UCSD-AML1 (cell line): ENCODE measurements around the gene CLMN.

Experiments
- DNase-seq: peaks from one replicate; lab custom pipeline; 2025; ENCODE audit not compliant: unreplicated experiment; lab: John Stamatoyannopoulos, UW

Gene CLMN

DNA sequence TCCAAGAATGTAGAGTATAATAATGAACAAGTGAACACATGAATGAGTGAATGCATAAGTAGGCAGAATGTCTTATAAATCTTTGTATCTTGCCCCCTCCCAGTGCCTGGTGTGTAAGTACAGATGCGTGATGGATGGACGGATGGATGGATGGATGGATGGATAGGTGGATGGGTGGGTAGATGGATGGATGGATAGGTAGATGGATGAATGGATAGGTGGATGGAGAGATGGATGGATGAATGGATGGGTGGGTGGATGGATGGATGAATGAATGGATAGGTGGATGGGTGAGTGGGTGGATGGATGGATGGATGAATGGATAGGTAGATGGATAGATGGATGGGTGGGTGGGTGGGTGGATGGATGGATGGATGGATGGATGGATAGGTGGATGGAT is 74.4 kb downstream of the CLMN start:
- DNase-seq = no peak

DNA sequence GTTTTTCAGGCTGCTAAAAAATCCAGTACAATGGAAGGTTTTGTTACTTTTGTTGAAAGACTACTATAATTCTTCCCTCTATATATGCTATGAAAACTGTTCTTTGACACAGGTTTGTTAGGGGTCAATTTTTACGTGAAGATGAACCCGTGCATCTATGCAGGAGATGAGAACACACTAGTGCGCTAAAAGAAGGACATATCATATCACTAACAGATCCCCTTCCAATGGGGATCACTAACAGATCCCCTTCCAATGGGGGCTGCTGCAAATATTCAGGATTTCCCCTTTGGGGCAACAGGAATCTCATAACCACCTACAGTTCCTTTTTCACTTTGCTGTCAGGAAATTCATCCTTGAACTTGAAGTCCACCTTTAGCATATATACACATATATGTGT is 75.1 kb downstream of the CLMN start:
- DNase-seq = no peak

DNA sequence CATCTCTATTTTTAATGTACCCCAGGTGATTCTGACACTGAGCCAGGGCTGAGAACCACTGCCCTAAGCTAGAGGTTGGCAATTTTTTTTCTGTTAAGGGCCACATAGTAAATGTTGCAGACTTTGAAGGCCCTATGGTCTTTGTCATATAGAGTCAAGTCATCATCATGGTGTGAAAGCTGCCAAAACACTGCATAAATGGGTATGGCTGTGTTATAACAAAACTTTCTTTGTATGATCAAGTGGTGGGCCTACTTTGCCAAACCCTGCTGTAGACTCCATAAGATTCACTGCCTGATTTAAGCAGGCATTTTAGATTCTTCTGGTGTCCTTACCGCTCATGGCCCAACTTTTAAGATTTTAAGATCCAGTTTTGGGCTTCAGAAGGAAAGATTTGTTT is 76.8 kb downstream of the CLMN start:
- DNase-seq = no peak

DNA sequence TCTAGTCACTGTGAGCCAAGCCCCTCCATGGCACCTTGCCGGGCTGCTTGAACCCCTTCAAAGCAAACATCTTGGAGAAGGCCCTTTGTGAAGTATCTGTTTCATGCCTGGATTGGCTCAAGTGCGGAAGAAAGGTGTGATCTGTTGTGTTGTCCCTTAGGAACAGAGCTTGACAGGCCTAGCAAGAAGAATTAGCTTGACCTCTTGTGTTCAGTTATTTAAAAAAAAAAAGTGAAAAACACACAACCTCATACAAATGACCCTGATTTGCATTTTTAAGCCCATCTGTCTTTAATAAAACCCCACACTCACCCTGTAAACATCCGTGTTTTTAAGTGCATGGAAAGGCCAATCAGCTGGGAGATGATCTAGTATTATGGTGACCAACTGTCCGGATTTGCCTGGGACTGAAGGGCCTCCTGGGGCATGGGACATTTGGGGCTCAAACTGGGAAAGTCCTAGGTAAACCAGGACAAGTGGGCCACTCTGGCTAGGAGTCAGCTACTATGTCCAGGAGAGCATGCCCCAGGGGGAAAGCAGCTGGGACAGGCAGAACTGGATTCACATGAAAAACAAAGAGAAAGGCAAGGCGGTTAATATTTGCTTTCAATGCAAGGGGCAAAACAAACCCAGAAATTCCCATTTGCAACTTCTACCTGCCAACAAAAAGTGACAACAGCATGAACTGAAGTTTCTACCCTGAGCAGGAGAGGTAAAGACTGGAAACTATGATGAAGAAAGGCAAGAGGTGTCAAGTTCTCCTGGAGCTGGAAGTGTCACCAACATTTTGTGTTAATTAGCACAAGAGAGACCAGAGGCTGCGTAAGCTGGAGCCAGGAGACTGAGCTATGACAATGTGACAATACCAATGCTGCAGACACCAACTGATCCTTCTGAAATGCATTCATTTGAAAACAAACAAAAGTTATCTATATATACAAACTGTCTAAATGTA is 78.6 kb downstream of the CLMN start:
- no peak for DNase-seq

DNA sequence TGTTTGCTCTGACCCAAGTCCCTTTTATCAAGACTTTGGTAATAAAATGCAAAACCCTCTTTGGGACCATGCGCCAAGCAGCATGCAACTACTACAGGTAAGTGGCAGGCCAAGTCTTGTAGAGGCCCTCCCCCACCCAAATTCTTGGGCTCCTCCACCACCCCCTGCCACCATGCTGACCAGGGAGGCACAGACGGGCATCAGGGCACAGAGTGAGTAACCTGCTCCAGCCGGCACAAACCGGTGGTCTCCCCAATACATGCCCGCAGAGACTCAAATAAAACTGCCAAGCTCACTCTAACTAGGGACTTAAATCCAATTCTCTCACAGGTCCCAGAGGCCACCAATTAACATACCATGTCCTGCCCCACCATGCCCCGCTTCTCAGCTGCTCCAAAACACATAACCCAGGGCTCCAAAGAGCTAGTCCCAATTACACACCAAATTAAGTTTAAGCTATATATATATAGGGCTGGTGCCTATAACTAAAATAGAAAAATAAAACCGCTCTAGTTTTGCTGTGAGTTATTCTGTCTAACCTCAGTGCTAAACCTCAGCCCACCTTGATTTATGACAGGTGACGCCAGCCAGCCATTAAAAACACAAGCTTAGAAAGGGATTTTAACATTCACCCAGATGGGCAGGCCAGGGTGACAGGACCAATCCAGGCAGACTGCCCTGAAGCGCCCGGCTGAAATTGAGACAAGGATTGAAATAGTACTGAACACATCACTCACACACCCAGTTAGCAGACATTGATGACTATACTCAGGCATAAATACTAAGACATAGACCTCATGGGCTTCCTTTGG is 81.0 kb downstream of the CLMN start:
- no peak for DNase-seq

DNA sequence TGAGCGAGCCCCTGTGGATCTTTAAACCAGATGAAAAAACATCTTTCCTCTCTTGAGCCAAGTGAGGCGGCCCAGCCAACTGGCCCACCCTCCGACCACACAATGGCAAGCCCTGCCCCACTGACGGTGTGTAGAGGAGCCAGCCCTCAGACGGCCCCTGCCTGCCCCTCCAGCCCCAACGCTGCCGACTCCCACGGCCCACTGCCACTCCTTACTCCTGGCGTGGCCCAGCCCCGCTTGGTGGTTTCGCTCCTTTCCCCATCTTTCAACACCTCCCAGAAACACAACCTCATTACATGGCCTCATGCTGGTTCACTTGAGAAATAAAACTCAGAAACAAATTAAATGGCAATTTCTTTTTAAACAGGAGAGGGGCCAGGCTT is 81.8 kb downstream of the CLMN start:
- no peak for DNase-seq

DNA sequence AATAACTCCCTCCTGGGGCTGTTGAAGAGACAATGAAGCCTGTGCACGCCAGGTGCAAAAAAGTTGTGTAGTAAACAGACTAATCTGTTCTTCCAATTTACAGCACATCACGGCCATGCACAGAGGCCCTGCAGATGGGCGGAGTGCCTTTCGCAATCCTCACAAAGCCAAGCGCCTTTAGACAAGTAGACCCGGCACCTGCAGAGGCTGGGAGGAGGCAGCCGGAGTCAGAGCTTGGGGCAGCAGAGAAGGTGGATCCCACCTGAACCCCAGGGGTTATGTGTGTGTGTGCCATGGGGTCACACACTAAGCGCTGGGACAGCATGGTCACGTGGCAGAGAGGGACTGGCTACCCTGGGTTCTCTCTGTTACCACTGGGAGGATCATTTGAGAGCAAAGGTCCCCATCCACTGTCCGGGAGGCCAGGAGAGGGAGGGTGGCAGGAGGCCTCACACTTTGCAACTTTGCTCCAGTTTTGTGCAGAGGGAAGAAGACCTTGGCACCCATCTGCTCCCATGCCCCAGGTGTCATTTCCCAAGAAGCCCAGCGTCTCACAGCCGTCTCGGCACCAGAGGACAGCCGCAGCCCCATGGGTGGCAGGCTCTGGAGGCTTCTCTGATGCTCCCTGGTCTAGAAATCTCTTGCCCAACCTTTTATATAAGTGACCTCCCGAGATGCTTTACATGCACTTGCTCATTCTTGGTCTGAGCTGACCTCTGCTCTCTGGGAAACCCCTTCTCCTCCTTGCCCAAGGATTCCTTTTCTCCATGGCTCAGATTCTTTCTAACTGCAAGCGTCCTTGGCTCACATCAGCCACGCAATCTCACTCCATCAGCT is 82.4 kb downstream of the CLMN start:
- DNase-seq = no peak

DNA sequence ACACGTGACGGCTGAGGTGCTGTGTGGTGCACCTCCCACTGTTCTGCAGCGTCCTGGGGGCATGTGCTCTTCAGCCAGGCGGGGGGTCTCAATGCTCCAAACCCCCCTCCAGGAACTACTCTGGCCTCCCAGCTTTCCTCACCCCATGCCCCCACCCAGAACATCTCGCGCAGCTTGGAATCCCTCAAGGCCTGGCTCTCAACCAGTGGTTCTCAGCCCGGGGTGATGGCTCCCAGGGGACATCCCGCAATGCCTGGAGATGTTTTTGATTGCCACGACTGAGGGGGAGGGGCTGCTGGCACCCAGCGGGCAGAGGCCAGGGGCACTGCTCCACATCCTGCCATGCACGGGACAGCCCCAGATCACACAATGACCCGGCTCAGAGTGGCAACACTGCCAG is 83.5 kb downstream of the CLMN start:
- DNase-seq = no peak

DNA sequence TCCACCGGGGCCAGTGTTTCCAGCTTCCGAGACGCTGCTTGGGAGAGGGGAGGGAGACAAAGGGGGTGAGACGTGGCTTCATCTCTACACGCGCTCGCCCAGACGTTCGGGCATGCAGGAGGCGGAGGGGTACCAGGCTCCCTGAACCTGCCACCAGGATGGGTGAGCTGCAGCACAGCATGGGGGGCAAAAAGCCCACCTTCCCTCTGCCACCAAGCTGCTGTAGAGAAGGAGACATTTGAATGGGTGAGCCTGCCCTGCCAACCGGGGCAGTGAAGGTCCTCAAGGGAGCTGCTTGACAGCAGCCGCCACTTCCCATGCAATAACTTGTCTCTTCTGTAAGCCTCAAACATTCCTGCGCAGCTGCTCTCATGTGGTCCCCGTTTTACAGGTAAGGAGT is 83.9 kb downstream of the CLMN start:
- no peak for DNase-seq

DNA sequence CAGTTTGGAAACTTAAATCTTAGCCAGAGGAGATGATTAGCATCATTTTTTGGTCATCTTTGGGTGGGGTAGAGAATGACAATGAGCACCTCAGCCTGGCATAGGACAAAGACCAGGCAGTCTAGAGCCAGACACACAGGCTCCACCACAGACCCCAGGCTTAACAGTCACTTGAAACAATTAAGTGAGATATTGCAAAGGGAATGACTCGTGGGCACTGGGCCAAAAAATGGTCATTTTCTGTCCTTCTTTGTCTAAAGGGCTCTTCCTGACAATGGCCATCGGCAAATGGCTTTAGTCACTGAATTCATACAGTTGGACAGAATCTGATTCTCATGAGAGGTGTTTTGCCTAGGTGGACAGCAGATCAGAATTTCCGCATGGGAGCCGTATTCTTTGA is 84.4 kb downstream of the CLMN start:
- DNase-seq = no peak

DNA sequence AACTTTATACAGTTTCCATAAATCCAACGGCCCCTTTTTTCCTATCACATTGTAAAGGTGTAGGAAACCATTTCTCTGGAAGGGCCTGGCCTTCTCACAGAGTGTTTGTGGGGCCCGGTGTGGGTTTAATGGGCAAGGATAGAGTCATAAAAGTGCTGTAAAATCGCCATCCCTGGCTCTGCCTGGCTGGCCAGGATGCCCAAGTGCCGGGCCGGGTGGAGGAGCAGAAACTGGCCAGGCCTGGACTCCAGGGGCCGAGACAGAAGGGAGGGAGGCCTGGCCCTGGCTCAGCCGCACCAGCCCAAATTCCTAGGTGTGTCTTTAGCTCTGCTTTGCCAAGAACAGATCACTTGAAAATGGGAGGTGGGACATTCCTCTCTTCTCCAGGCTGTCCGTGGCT is 85.3 kb downstream of the CLMN start:
- DNase-seq = no peak

DNA sequence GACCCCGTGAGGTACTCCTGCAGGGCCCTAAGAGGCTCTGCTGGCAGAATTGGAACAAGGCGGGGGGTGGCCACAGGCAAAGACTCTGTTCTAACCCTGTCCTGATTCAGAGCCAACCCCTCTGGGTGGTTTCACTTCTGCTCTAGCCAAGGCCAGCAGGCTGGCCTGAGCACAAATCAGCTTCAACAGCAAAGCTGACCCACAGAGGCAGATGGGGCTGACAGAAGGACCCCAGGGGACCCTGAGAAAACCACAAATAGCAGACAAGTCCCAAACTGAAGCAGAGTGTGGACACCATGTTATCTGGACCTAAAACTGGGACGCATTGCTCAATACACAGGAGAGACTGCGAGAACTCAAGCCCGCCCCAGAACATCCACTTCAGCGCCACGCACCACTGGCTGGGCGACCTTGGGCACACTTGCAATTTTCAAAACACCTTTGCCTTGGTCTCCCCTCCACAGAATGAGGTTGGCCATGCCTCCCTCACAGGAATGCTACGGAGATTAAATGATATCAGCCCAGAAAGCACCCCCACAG is 85.9 kb downstream of the CLMN start:
- DNase-seq = no peak

DNA sequence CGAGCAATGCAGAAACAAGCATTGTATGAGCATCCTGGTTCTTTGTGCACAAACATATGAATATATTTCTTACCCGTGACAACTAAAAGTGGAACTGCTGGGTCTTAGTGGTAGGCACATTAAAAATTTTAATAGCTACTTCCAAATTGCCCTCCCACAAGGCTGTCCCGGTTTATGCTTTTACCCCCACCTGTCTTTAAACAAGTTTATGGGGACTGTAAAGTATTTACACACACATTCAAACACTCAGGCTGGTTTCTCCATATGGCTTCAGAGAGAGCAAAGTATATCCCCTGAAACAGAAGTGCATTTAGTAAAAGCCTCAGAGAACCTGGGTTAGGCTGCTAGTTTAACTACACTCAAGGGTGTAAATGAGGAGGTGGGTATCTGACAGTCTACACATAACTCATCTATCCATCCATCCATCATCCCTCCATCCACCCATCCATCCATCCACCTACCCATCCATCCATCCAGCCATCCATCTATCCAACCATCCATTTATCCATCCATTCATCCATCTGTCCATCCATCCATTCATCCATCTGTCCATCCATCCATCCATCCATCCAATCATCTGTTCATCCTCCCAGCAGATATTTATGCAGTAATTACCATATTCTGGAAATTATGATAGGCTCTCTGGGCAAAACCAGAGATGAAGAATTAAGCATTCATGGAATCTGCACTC is 86.7 kb downstream of the CLMN start:
- DNase-seq = no peak

DNA sequence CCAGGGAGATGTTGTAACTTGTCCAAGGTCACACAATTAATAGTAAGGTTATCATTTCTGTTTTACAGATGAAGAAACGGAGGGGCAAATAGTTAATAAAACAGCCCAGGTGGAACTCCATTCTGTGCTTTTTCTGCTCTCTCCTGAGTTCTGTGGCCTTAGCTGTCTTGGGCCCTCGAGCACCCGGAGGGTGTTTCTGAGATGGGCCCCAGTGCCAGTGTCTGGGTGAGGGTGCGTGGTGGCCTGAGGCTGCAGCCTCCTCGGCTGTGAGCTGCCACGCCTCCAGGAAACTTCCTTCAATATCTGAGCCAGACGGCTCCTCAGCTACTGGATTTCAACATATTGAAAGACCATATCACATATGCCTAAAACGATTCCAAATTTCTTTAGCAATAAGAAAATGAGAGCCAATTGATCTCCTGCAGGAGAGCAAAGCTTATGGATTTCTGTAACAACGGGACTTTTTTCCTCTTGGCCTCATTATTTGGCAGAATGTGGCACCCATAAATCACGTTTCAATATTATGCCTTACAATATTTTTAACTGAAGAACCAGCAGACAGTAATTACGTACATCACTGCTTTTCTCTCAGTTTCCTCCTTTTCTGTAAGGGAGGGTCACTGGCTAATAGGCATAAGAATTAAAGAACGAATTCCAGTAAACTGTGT is 87.6 kb downstream of the CLMN start:
- no peak for DNase-seq

DNA sequence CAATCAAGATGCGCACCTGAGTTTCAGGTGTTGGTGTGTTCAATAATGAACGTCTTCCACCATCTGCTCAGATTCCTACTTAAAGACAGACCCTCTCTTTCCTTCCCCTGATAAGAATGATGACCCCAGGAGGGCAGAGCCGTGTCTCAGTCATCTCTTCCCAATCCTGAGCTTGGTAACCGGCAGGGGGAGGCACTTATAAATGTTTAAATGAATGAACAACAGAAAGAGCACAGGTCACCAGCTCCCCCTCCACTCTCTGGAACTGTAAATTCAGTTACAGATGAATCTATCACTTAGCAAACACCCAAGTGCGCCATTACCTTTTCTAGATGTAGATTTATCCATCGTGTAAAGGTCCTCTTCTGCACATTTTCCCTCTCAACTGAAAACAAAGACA is 90.0 kb downstream of the CLMN start:
- DNase-seq = no peak

DNA sequence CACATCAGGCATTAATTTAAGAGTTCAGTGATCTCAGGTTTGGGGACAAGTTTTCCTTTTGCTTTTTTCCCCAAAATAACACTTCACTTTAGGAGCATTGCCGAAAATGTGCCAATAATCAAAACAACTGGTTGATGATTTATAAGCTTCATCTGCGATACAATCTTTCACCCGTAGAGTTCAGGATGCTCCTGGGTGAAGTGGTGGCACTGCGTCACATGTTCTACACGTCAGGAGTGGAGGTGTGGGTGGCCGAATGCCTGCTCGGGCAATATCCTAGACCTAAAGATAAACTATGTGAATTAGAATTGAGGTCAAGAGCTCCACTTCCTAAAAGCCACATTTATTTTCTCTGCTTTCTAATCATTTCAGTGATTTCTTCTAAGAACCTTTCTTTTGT is 91.5 kb downstream of the CLMN start:
- DNase-seq = no peak

DNA sequence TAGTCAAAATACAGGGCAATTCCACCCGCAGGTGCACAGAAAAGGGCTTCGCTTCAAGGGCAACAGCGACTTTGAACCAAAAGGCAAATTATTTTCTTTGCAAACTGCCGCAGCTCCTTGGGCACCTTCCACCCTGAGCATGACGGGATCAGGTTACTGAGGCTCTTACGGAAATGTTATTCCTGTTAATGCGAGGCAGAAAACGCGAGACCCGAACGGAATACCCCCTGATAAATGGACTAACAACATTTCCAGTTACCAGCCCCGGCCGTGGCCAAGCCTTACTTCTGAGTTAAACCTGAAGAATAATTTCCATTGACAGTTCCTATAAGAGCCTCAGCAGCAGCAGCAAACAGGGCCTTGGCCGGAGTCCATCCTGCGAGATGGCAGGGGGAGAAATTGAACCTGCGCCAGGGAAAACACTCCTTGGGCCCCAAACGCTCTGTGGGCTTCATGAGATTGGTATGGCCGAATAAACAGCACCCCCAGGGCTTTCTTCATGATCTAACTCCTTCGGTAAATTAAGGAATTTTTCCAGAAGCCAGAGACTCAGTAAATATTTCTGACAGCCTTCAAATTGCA is 92.3 kb downstream of the CLMN start:
- DNase-seq = no peak

DNA sequence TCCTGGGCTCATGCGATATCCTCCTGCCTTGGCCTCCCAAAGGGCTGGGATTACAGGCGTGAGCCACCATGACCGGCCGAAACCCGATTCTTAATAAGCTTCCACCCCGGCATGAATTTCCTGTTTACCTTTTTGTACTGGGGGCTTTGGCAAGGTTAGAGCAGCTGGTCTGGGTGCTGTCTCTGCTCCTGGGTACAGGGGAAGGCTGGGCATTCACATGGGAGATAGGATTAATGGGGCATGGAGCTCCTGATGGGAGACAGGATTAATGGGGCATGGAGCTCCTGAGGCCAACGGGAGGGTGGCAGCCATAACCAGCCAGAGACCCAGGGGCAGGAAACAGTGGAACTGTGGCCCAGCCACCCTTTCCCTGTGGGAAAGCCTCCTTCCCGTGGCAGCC is 92.9 kb downstream of the CLMN start:
- no peak for DNase-seq

DNA sequence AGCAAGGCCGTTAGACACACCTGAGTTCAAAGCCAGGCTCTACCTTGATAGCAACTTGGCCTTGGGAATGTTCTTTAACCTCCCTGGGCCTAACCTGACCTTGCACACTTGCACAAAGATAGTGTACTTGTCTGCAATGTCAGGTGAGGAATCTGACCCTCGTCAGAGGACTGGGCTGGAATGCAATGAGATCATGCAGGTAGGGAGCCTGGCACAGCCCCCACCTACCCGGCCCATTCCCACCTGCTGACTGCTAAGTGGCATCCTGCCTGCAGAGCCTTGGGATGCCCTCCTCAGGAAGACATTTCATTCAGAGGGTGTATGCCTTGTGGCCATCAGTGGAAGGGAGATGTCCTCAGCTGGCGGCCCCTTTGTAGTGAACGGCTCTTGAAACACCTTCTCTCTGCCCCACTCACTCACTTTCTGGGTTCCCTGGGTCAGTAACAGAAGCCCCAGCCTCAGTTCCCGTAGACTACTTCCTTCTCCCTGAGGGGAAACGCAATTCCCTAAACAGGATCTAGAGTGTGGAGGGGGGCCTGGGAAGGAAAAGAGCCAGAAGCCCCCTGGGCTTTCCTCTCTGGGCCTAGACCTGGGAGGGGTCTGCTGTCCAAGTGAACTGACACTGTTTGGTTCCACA is 94.3 kb downstream of the CLMN start:
- no peak for DNase-seq
